K562 (cell line): ENCODE measurements around the gene ANAPC2. TPM values are rescaled to one million over a fixed set of nuclear protein-coding genes. Genes with fewer than 3 reads are reported as not detected.

Experiments
- BCL6 ChIP-seq: fragments of 250-450 bp; sonication (Bioruptor Pico); IDR thresholded peaks from 2 replicates; pipeline ENCODE4 v1.4.0; 2020
- BHLHE40 ChIP-seq: IDR thresholded peaks from 2 replicates; pipeline ENCODE4 v1.6.1; 2011; ENCODE audit warnings: low read length, improper control_type of control experiment
- CBX5 ChIP-seq: IDR thresholded peaks from 2 replicates; pipeline ENCODE4 v1.6.1; 2014; ENCODE audit warnings: low read depth, borderline replicate concordance
- CXXC5 ChIP-seq: fragments of 250-450 bp; sonication (Bioruptor Pico); IDR thresholded peaks from 2 replicates; pipeline ENCODE4 v1.8.0; 2022; ENCODE audit warnings: inconsistent platforms, mild to moderate bottlenecking, moderate library complexity
- ETS1 ChIP-seq: conservative IDR thresholded peaks from 2 replicates; pipeline ENCODE4 v1.6.1; 2011; ENCODE audit warnings: low read depth, mild to moderate bottlenecking, low read length; ENCODE audit not compliant: control insufficient read depth
- GATAD2B ChIP-seq: fragments of 450-650 bp; IDR thresholded peaks from 2 replicates; pipeline ENCODE4 v1.6.1; 2017; ENCODE audit warnings: mild to moderate bottlenecking, borderline replicate concordance
- GTF2B ChIP-seq: IDR thresholded peaks from 2 replicates; pipeline ENCODE4 v1.6.1; 2011; ENCODE audit not compliant: insufficient read length; ENCODE audit errors: extremely low read depth
- HDAC2 ChIP-seq: fragments of 450-650 bp; IDR thresholded peaks from 2 replicates; pipeline ENCODE4 v1.6.1; 2016; ENCODE audit warnings: mild to moderate bottlenecking
- NCOA1 ChIP-seq: fragments of 450-650 bp; IDR thresholded peaks from 2 replicates; pipeline ENCODE4 v1.6.1; 2016; ENCODE audit warnings: low read depth
- RB1 ChIP-seq: fragments of 450-650 bp; IDR thresholded peaks from 2 replicates; pipeline ENCODE4 v1.6.1; 2017; ENCODE audit warnings: low read depth, mild to moderate bottlenecking
- SMAD3 ChIP-seq: fragments of 450-650 bp; formaldehyde crosslinking; conservative IDR thresholded peaks from 2 replicates; pipeline ENCODE4 v1.4.0; 2020; ENCODE audit warnings: mild to moderate bottlenecking
- U2AF1 ChIP-seq: fragments of 200-400 bp; formaldehyde crosslinking; optimal IDR thresholded peaks from 2 replicates; pipeline ENCODE3; 2017; ENCODE audit warnings: mild to moderate bottlenecking, low read depth, low read length, moderate library complexity
- ZBTB5 ChIP-seq: fragments of 450-650 bp; IDR thresholded peaks from 2 replicates; pipeline ENCODE4 v1.6.1; 2017; ENCODE audit warnings: antibody characterized with exemption
- ZFX ChIP-seq: sonication (generic); formaldehyde crosslinking; IDR thresholded peaks from 2 replicates; pipeline ENCODE4 v1.8.0; 2022; ENCODE audit warnings: mild to moderate bottlenecking, missing genetic modification reagents, moderate library complexity
- ZHX1 ChIP-seq: fragments of 150-350 bp; conservative IDR thresholded peaks from 2 replicates; pipeline ENCODE4 v1.6.1; 2014; ENCODE audit warnings: low read length
- ZKSCAN8 ChIP-seq: fragments of 200-800 bp; sonication (Bioruptor generic); IDR thresholded peaks from 2 replicates; pipeline ENCODE4 v1.6.1; 2016; ENCODE audit warnings: missing genetic modification characterization, missing compliant biosample characterization
- ZNF408 ChIP-seq: fragments of 250-450 bp; sonication (Bioruptor Pico); IDR thresholded peaks from 2 replicates; pipeline ENCODE4 v1.4.0; 2020; ENCODE audit warnings: low read depth, mild to moderate bottlenecking, moderate library complexity
- ZSCAN29 ChIP-seq: fragments of 450-650 bp; IDR thresholded peaks from 2 replicates; pipeline ENCODE4 v1.6.1; 2017
- polyA plus RNA-seq, 8 experiments: library from polyadenylated mRNA; depleted of rRNA in 4 of 8; stranded (reverse) in 5 of 8; unstranded in 3 of 8; fragments of >200 nt; fragmentation: Nextera tagmentation in 2 of 8; fragmentation: Illumina TruSeq in 1 of 8; extraction: Ambion mirVana in 2 of 8; extraction: Trizol in 1 of 8; gene quantifications; 2 replicates each; pipeline versions ENCODE4 v1.2.1 to v1.2.3, GENCODE V29; 2011 to 2014; ENCODE audit warnings: inconsistent platforms in 1 of 8, missing spikeins in 1 of 8
- total RNA-seq, 7 experiments: library from RNA; depleted of rRNA in 6 of 7; stranded (reverse); fragments of >200 nt in 6 of 7; fragmentation: Illumina TruSeq in 2 of 7; extraction: Trizol in 2 of 7; gene quantifications; 2 replicates each; pipeline versions ENCODE4 v1.2.1 to v1.2.3, GENCODE V29; 2011 to 2021; ENCODE audit warnings: low replicate concordance in 1 of 7
- TF ChIP-seq, protein P1 (sequence below), 2 experiments: fragments of 250-450 bp in 1 of 2; fragments of 450-650 bp in 1 of 2; sonication (Bioruptor Pico) in 1 of 2; IDR thresholded peaks; 2 replicates each; pipeline versions ENCODE4 v1.6.1 to v1.8.0; 2016 to 2021; ENCODE audit warnings: mild to moderate bottlenecking in 2 of 2, moderate library complexity in 2 of 2, missing compliant biosample characterization in 1 of 2, missing genetic modification characterization in 1 of 2
- TF ChIP-seq, protein P2 (sequence below): fragments of 450-650 bp; formaldehyde crosslinking; IDR thresholded peaks from 2 replicates; pipeline ENCODE4 v1.4.0; 2022; ENCODE audit warnings: mild to moderate bottlenecking, moderate library complexity

Gene ANAPC2
- total and polyA plus RNA-seq, 9 of the 15 experiments (the other 6 are each of a cell fraction or from before 2014, with no cell fraction given), result 0.11 to 56.5 (median 17.1) TPM; not detected in 1

DNA sequence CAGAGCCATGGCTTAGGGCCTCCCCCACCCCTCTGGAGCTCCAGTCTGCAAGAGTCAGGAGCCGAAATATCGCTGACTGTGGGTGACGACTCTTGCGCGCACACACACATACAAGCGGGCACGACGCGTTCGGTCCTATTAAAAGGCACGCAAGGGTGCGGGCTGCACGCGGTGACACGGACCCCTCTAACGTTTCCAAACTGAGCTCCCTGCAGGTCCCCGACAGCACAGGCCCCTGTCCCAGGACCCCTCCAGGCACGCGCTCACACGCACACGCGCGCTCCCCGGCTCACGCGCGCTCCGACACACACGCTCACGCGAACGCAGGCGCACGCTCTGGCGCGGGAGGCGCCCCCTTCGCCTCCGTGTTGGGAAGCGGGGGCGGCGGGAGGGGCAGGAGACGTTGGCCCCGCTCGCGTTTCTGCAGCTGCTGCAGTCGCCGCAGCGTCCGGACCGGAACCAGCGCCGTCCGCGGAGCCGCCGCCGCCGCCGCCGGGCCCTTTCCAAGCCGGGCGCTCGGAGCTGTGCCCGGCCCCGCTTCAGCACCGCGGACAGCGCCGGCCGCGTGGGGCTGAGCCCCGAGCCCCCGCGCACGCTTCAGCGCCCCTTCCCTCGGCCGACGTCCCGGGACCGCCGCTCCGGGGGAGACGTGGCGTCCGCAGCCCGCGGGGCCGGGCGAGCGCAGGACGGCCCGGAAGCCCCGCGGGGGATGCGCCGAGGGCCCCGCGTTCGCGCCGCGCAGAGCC lies 49.5 kb downstream of the ANAPC2 start, which contains the start of gene GRIN1 (continued):
- TF ChIP-seq ZHX1 (no peak), ZBTB5 (no peak), ETS1 (peak; percentile 70; the same call in 1 of the 2 replicates), SMAD3 (CRISPR knock-in tag) (no peak), GTF2B (no peak), BHLHE40 (peak; percentile 38; the same call in 1 of the 2 replicates), GATAD2B (peak; percentile 76), NCOA1 (no peak), U2AF1 (peak; percentile 42), ZKSCAN8 (CRISPR knock-in tag) (no peak), RB1 (0 out of 2 replicates have a peak, but pooled peaks have one; percentile 27), CBX5 (no peak), ZNF408 (CRISPR knock-in tag) (no peak), ZFX (CRISPR knock-in tag) (no peak; the same call in 1 of the 2 replicates), HDAC2 (no peak), CXXC5 (CRISPR knock-in tag) (peak; percentile 76), BCL6 (CRISPR knock-in tag) (no peak), ZSCAN29 (no peak)
- TF ChIP-seq, protein P1, sequence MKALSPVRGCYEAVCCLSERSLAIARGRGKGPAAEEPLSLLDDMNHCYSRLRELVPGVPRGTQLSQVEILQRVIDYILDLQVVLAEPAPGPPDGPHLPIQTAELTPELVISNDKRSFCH (CRISPR knock-in tag; IDR thresholded peaks at IDR 0.05), result no peak
- TF ChIP-seq, protein P1 (tag; IDR thresholded peaks at IDR 0.05), result 0 out of 2 replicates have a peak, but pooled peaks have one; percentile 42
- TF ChIP-seq, protein P2, sequence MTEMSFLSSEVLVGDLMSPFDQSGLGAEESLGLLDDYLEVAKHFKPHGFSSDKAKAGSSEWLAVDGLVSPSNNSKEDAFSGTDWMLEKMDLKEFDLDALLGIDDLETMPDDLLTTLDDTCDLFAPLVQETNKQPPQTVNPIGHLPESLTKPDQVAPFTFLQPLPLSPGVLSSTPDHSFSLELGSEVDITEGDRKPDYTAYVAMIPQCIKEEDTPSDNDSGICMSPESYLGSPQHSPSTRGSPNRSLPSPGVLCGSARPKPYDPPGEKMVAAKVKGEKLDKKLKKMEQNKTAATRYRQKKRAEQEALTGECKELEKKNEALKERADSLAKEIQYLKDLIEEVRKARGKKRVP (CRISPR knock-in tag), result no peak
